Prostate gland (tissue), 2 donors: ENCODE measurements around the gene PLXNB3. TPM values are rescaled to one million over a fixed set of nuclear protein-coding genes. Genes with fewer than 3 reads are reported as not detected.

Experiments
- DNase-seq: peaks from one replicate; pipeline ENCODE4 v3.0.0-alpha.2; 2019; ENCODE audit warnings: low spot score
- H3K27ac ChIP-seq, 2 donors: fragments of 200-600 bp; sonication (generic); 2 replicates each; pipeline ENCODE4 v1.5.1; 2017 to 2019
- H3K27me3 ChIP-seq: fragments of 200-600 bp; sonication (generic); replicated peaks from 2 replicates; pipeline ENCODE4 v1.5.1; 2019; ENCODE audit not compliant: insufficient read depth
- H3K36me3 ChIP-seq, 2 donors: fragments of 200-600 bp; sonication (generic); 1 replicate in 1 of 2; 2 replicates in 1 of 2; pipeline versions ENCODE4 v1.5.1 to v1.8.1; 2017 to 2019
- H3K4me1 ChIP-seq: fragments of 200-600 bp; sonication (generic); replicated peaks from 2 replicates; pipeline ENCODE4 v1.5.1; 2019
- H3K4me3 ChIP-seq, 2 donors: fragments of 200-600 bp; sonication (generic); 2 replicates each; pipeline ENCODE4 v1.5.1; 2017 to 2019
- H3K9me3 ChIP-seq: fragments of 200-600 bp; sonication (generic); 2 replicates; pipeline ENCODE4 v1.5.1; 2017
- CTCF ChIP-seq, 4 experiments: fragments of 200-600 bp in 2 of 4; fragments of 450-650 bp in 2 of 4; sonication (generic) in 2 of 4; IDR thresholded peaks; 1 replicate in 3 of 4; 2 replicates in 1 of 4; pipeline ENCODE4 v1.5.1; 2016 to 2019; ENCODE audit warnings: antibody characterized with exemption in 4 of 4, mild to moderate bottlenecking in 2 of 4, moderate library complexity in 2 of 4
- POLR2A ChIP-seq: fragments of 450-650 bp; IDR thresholded peaks from one replicate; pipeline ENCODE4 v1.6.1; 2016; ENCODE audit warnings: antibody characterized with exemption, mild to moderate bottlenecking
- POLR2AphosphoS5 ChIP-seq: sonication (generic); formaldehyde crosslinking; IDR thresholded peaks from one replicate; pipeline ENCODE4 v1.6.1; 2017; ENCODE audit warnings: antibody characterized with exemption
- WGBS: methylation state at CpG from one replicate; pipeline ENCODE4 v1.1.5; 2018; 5-methylcytosine and 5-hydroxymethylcytosine counted together
- intact Hi-C: fragments of 100-400 bp; cut with DNase I; formaldehyde crosslinking; loops from one replicate; pipeline ENCODE4 v1.14.2; 2022
- total RNA-seq, 2 donors: library from RNA; depleted of rRNA; stranded (reverse); fragments of >200 nt; gene quantifications; one replicate each; pipeline ENCODE4 v1.1.0, GENCODE V29; 2016

Gene PLXNB3
- total RNA-seq, 2 donors from 2014 or later: 20.9 to 52.7 TPM

GRCh38 chrX:153722704-153723350 is 41.2 kb upstream of the PLXNB3 start:
- TF ChIP-seq POLR2AphosphoS5 (no peak), POLR2A (no peak), CTCF (IDR thresholded peaks at IDR 0.05) (no peak)
- no peaks in the 10 kb centered on the region for H3K9me3 ChIP-seq
- intact Hi-C loops: no loop called here
- no peaks in the 10 kb centered on the region for H3K4me1 ChIP-seq
- H3K4me3 ChIP-seq: peak overlapping the region; percentile 58 to 63
- peak; percentile 13 for DNase-seq
- WGBS: 23% methylated on average over 11 of the region's 12 CpGs
- H3K27me3 ChIP-seq: no peaks in the 10 kb centered on the region
- no peaks in the 10 kb centered on the region for H3K36me3 ChIP-seq
- peak overlapping the region; percentile 84 to 88 for H3K27ac ChIP-seq

- no peaks in the 10 kb centered on the region for H3K36me3 ChIP-seq
- peak; percentile 12 for DNase-seq
- H3K4me1 ChIP-seq: no peaks in the 10 kb centered on the region
- TF ChIP-seq CTCF (IDR thresholded peaks at IDR 0.05) (peak in 1 of 4 experiments; percentile 9), POLR2A (no peak)
- no peaks in the 10 kb centered on the region for H3K9me3 ChIP-seq
- intact Hi-C loops: no loop called here
- H3K27ac ChIP-seq: peak overlapping the region; percentile 84 to 88
- under 1% methylated on average over 28 of the region's 78 CpGs for WGBS
- no peaks in the 10 kb centered on the region for H3K27me3 ChIP-seq
- peak overlapping the region; percentile 58 to 63 for H3K4me3 ChIP-seq
These were observed 40.4 kb upstream of the PLXNB3 start for GRCh38 chrX:153723351-153724251.

- Histone ChIP-seq H3K27me3 (no peaks in the 10 kb centered on the region), H3K27ac (peak within 1 kb of the TSS; percentile 84 to 88), H3K4me3 (peak within 1 kb of the TSS; percentile 58 to 63), H3K9me3 (no peaks in the 10 kb centered on the region), H3K36me3 (no peaks in the 10 kb centered on the region), H3K4me1 (no peaks in the 10 kb centered on the region)
- TF ChIP-seq POLR2A (peak; percentile 85), CTCF (IDR thresholded peaks at IDR 0.05) (no peak), POLR2AphosphoS5 (peak; percentile 55)
- WGBS: 0% methylated on average over 16 of the region's 88 CpGs
- intact Hi-C loops: no loop called here
- peak; percentile 82 for DNase-seq
These were observed 39.6 kb upstream of the PLXNB3 start, which contains the start of the genes ABCD1 and BCAP31 for GRCh38 chrX:153724252-153725038. ABCD1 (plus strand) TSS chrX:153724856; CDS start chrX:153725267, 411 bp downstream. BCAP31 (minus strand) TSS chrX:153724387; CDS start chrX:153723244, 1,143 bp downstream.

- no peaks in the 10 kb centered on the region for H3K27me3 ChIP-seq
- intact Hi-C loops: no loop called here
- no peaks in the 10 kb centered on the region for H3K9me3 ChIP-seq
- TF ChIP-seq CTCF (IDR thresholded peaks at IDR 0.05): no peak
- TF ChIP-seq POLR2AphosphoS5: no peak
- no peak for TF ChIP-seq POLR2A
- H3K4me3 ChIP-seq: peak overlapping the region; percentile 58 to 63
- H3K36me3 ChIP-seq: no peaks in the 10 kb centered on the region
- H3K27ac ChIP-seq: peak overlapping the region; percentile 84 to 88
- H3K4me1 ChIP-seq: no peaks in the 10 kb centered on the region
- 60% methylated on average over 35 of the region's 55 CpGs for WGBS
- no peak for DNase-seq
These were observed 38.8 kb upstream of the PLXNB3 start for GRCh38 chrX:153725039-153725831.
